Endothelial cell of umbilical vein (primary cell): ENCODE measurements around the gene TEAD4. TPM values are rescaled to one million over a fixed set of nuclear protein-coding genes. Genes with fewer than 3 reads are reported as not detected.

ENCODE experiments used
- BruUV-seq: library from RNA; stranded (reverse); fragments of 400-500 nt; replicated peaks from 2 replicates; lab custom pipeline; 2021; lab: Mats Ljungman, UMichigan
- CTCF ChIA-PET: fragments of 300-600, 350-600 bp; sonication (Branson Sonifier 250); formaldehyde crosslinking; loops from one replicate; lab custom pipeline; 2021; ENCODE audit warnings: antibody characterized with exemption, inconsistent platforms; lab: Charles Lee
- POLR2A ChIA-PET: fragments of 300-600, 350-600 bp; sonication (Branson Sonifier 250); formaldehyde crosslinking; loops from one replicate; lab custom pipeline; 2021; ENCODE audit warnings: antibody characterized with exemption, inconsistent platforms; lab: Charles Lee
- DNase-seq: peaks from one replicate; pipeline ENCODE4 v3.0.0-alpha.2; 2011; ENCODE audit warnings: low read depth, low spot score
- FAIRE-seq: peaks from 2 replicates; lab custom pipeline; 2011; peaks lifted over from hg19 to GRCh38; lab: Jason Lieb, UNC
- H2AFZ ChIP-seq: 2 replicates; pipeline ENCODE4 v1.6.0; 2012; ENCODE audit warnings: low read depth, low read length, control low read depth, inconsistent platforms
- H3K27ac ChIP-seq: 2 replicates; pipeline ENCODE4 v1.5.1; 2011; ENCODE audit warnings: low read depth, mild to moderate bottlenecking, control low read depth, low read length, moderate library complexity; ENCODE audit not compliant: insufficient read depth
- H3K27me3 ChIP-seq, 2 experiments: 2 replicates each; pipeline versions ENCODE4 v1.6.0 to v1.6.1; 2011; ENCODE audit warnings: low read length in 2 of 2, mixed read lengths in 1 of 2; ENCODE audit not compliant: control insufficient read depth in 2 of 2, insufficient read depth in 2 of 2
- H3K36me3 ChIP-seq, 2 experiments: 2 replicates in 1 of 2; 3 replicates in 1 of 2; pipeline ENCODE4 v1.5.1; 2011; ENCODE audit warnings: low read length in 2 of 2, mild to moderate bottlenecking in 1 of 2, moderate library complexity in 1 of 2; ENCODE audit not compliant: control insufficient read depth in 2 of 2, insufficient read depth in 2 of 2; ENCODE audit errors: extremely low read depth in 1 of 2
- H3K4me1 ChIP-seq: 3 replicates; pipeline ENCODE4 v1.5.1; 2011; ENCODE audit warnings: mild to moderate bottlenecking, low read length; ENCODE audit not compliant: control insufficient read depth, insufficient read depth; ENCODE audit errors: extremely low read depth
- H3K4me2 ChIP-seq: 2 replicates; pipeline ENCODE4 v1.6.1; 2011; ENCODE audit warnings: low read length, control low read depth, mixed read lengths; ENCODE audit not compliant: insufficient read depth
- H3K4me3 ChIP-seq, 3 experiments: fragments of 200-600 bp in 1 of 3; sonication (generic), shearing (Covaris generic) in 1 of 3; replicated peaks in 1 of 3; 2 replicates each; pipeline ENCODE4 v1.5.1; 2011 to 2016; ENCODE audit warnings: control low read depth in 3 of 3, low read length in 3 of 3, mild to moderate bottlenecking in 2 of 3, inconsistent platforms in 1 of 3, low read depth in 1 of 3, moderate library complexity in 1 of 3; ENCODE audit not compliant: insufficient read depth in 1 of 3
- H3K79me2 ChIP-seq: 2 replicates; pipeline ENCODE4 v1.6.0; 2012; ENCODE audit warnings: low read length, inconsistent platforms; ENCODE audit not compliant: control insufficient read depth, insufficient read depth
- H3K9ac ChIP-seq: replicated peaks from 2 replicates; pipeline ENCODE3; 2011; ENCODE audit warnings: low read length, control low read depth; ENCODE audit not compliant: insufficient read depth; ENCODE audit errors: extremely low read depth
- H3K9me1 ChIP-seq: replicated peaks from 3 replicates; pipeline ENCODE4 v1.6.0; 2011; ENCODE audit warnings: mild to moderate bottlenecking, low read length; ENCODE audit not compliant: control insufficient read depth, insufficient read depth; ENCODE audit errors: extremely low read depth
- H3K9me3 ChIP-seq: replicated peaks from 2 replicates; pipeline ENCODE4 v1.5.1; 2012; ENCODE audit warnings: low read length, inconsistent platforms; ENCODE audit not compliant: control insufficient read depth, insufficient read depth
- H4K20me1 ChIP-seq: replicated peaks from 2 replicates; pipeline ENCODE3; 2011; ENCODE audit warnings: mild to moderate bottlenecking, low read length; ENCODE audit not compliant: control insufficient read depth, insufficient read depth; ENCODE audit errors: extremely low read depth
- EZH2 ChIP-seq: IDR thresholded peaks from 2 replicates; pipeline ENCODE4 v1.6.1; 2012; ENCODE audit warnings: borderline replicate concordance, low read depth, mild to moderate bottlenecking, moderate library complexity, low read length, inconsistent platforms; ENCODE audit not compliant: severe bottlenecking
- FOS ChIP-seq: IDR thresholded peaks from 2 replicates; pipeline ENCODE4 v1.6.1; 2011; ENCODE audit warnings: mild to moderate bottlenecking, low read length, moderate library complexity, borderline replicate concordance; ENCODE audit not compliant: insufficient read depth
- GATA2 ChIP-seq: IDR thresholded peaks from 2 replicates; pipeline ENCODE4 v1.7.0; 2011; ENCODE audit warnings: low read depth, mild to moderate bottlenecking, moderate library complexity, mixed read lengths, low read length; ENCODE audit not compliant: insufficient read length, insufficient read depth
- JUN ChIP-seq: IDR thresholded peaks from 2 replicates; pipeline ENCODE4 v1.6.1; 2011; ENCODE audit warnings: borderline replicate concordance, low read depth; ENCODE audit not compliant: insufficient read length, insufficient read depth
- MAX ChIP-seq: IDR thresholded peaks from 2 replicates; pipeline ENCODE4 v1.6.1; 2011; ENCODE audit not compliant: insufficient read depth, insufficient read length
- MYC ChIP-seq: IDR thresholded peaks from one replicate; pipeline ENCODE4 v1.6.1; 2011; ENCODE audit warnings: mild to moderate bottlenecking, low read depth, low read length
- POLR2A ChIP-seq: IDR thresholded peaks from 2 replicates; pipeline ENCODE4 v1.6.1; 2012; ENCODE audit warnings: low read depth, mild to moderate bottlenecking, control low read depth, low read length
- POLR2AphosphoS5 ChIP-seq: IDR thresholded peaks from 2 replicates; pipeline ENCODE4 v1.6.1; 2012; ENCODE audit warnings: low read depth, mild to moderate bottlenecking, control low read depth, low read length, moderate library complexity; ENCODE audit not compliant: insufficient read depth
- dilution Hi-C: fragments of 300-500 bp; cut with MboI; formaldehyde crosslinking; loops from one replicate; pipeline ENCODE4 v1.15.0; 2019; ENCODE audit warnings: low sequenced_read_pairs; ENCODE audit not compliant: extremely low pct_ligation_motif_present
- intact Hi-C: fragments of 100-400 bp; cut with micrococcal nuclease; formaldehyde crosslinking; loops from one replicate; pipeline ENCODE4 v1.10.0; 2022
- polyA plus RNA-seq, 4 experiments: library from polyadenylated mRNA; depleted of rRNA in 3 of 4; stranded (reverse) in 3 of 4; unstranded in 1 of 4; fragments of >200 nt; gene quantifications; 2 replicates each; pipeline versions ENCODE4 v1.2.1 to v1.2.3, GENCODE V29; 2011 to 2012; ENCODE audit warnings: missing spikeins in 1 of 4
- total RNA-seq: library from RNA; stranded (reverse); gene quantifications from 2 replicates; pipeline ENCODE4 v1.2.3, GENCODE V29; 2021
- TF ChIP-seq, protein P1 (sequence below), 2 donors: IDR thresholded peaks; 1 replicate in 1 of 2; 2 replicates in 1 of 2; pipeline ENCODE4 v1.5.1; 2011; ENCODE audit warnings: low read length in 2 of 2, mild to moderate bottlenecking in 2 of 2, moderate library complexity in 2 of 2, control low read depth in 1 of 2, inconsistent platforms in 1 of 2, low read depth in 1 of 2; ENCODE audit not compliant: insufficient read depth in 1 of 2; ENCODE audit errors: extremely low read depth in 1 of 2

The TEAD4 gene
- total and polyA plus RNA-seq, 2 donors (not counting 3 experiments of a cell fraction or from before 2014, with no cell fraction given) = 34.4 to 46.0 TPM

DNA sequence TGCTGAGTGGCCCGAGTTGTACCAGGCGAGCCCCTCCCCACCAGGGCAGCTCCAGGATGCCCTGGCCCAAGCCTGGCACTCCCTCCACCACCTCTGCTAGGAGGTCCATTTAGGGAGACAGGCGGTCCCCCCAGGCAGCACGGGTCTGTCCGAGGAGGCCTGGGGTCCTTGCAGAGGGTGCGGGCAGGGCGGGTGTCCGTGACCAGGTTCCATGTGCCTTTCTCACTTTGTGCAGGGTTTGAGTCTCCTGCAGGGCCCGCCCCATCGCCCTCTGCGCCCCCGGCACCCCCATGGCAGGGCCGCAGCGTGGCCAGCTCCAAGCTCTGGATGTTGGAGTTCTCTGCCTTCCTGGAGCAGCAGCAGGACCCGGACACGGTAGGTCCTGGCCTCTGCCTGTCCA lies 61.2 kb downstream of the TEAD4 start:
- Histone ChIP-seq H4K20me1 (no peaks in the 10 kb centered on the region), H3K4me3 (no peak overlapping the region)

More for the DNA sequence above, 61.2 kb downstream of the TEAD4 start:
- no peak overlapping the region for H3K9ac ChIP-seq
- H3K4me2 ChIP-seq = no peak overlapping the region
- H3K9me1 ChIP-seq = no peaks in the 10 kb centered on the region
- DNase-seq = no peak
- CTCF ChIA-PET = no interaction called here
- no peak overlapping the region for H3K27ac ChIP-seq
- no peaks in the 10 kb centered on the region for H3K27me3 ChIP-seq
- TF ChIP-seq POLR2A (no peak), GATA2 (no peak), FOS (no peak), JUN (no peak), MAX (no peak), POLR2AphosphoS5 (no peak), MYC (no peak), EZH2 (no peak)
- TF ChIP-seq, protein P1, sequence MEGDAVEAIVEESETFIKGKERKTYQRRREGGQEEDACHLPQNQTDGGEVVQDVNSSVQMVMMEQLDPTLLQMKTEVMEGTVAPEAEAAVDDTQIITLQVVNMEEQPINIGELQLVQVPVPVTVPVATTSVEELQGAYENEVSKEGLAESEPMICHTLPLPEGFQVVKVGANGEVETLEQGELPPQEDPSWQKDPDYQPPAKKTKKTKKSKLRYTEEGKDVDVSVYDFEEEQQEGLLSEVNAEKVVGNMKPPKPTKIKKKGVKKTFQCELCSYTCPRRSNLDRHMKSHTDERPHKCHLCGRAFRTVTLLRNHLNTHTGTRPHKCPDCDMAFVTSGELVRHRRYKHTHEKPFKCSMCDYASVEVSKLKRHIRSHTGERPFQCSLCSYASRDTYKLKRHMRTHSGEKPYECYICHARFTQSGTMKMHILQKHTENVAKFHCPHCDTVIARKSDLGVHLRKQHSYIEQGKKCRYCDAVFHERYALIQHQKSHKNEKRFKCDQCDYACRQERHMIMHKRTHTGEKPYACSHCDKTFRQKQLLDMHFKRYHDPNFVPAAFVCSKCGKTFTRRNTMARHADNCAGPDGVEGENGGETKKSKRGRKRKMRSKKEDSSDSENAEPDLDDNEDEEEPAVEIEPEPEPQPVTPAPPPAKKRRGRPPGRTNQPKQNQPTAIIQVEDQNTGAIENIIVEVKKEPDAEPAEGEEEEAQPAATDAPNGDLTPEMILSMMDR (IDR thresholded peaks at IDR 0.05; ENCODE audit: extremely low read depth in 1 of 2, insufficient read depth in 1 of 2, low read depth in 1 of 2, low read length in 2 of 2) = no peak
- POLR2A ChIA-PET = no interaction called here
- no peak overlapping the region for H2AFZ ChIP-seq
- H3K79me2 ChIP-seq = no peaks in the 10 kb centered on the region
- no TSS peak for BruUV-seq
- H3K4me1 ChIP-seq = no peaks in the 10 kb centered on the region
- FAIRE-seq = no peak
- no peaks in the 10 kb centered on the region for H3K9me3 ChIP-seq
- intact Hi-C loops (no loop called here), dilution Hi-C loops (no loop called here)
- H3K36me3 ChIP-seq = peaks cover 8 to 27% of the 10 kb centered on the region in 2 experiments
